ENCODE results near the gene SPEG.
A peak's percentile ranks its signal among the peaks of the same experiment; 100 is the strongest.
"Not testable (repeated sequence)": the region's sequence is repeated elsewhere in the genome, so short reads cannot be mapped to it uniquely, and the experiment has no call there.

Gene SPEG

GRCh38 chr2:219434718-219435525 lies at the start of gene SPEG:
TSS of gene SPEG (plus strand) at chr2:219434843. CDS start at chr2:219434978, 135 bp downstream.
- DNase-seq (ENCODE audit: low spot score), result no peak

GRCh38 chr2:219384859-219385258 lies 49.8 kb upstream of the SPEG start:
- DNase-seq (ENCODE audit: low spot score), result no peak

- DNase-seq (ENCODE audit: low spot score), result no peak
Measured at GRCh38 chr2:219385958-219386520, 48.6 kb upstream of the SPEG start.

- no peak for DNase-seq (ENCODE audit: low spot score)
Measured at GRCh38 chr2:219386532-219387280, 47.9 kb upstream of the SPEG start.

- DNase-seq (ENCODE audit: low spot score), result peak; percentile 76
Measured at GRCh38 chr2:219387306-219388120, 47.1 kb upstream of the SPEG start, which contains the start of gene DNPEP. TSS of gene DNPEP (minus strand) at chr2:219387912. CDS start at chr2:219387794, 118 bp downstream.

GRCh38 chr2:219388121-219388906 lies 46.3 kb upstream of the SPEG start:
- DNase-seq (ENCODE audit: low spot score), result peak; percentile 93

- DNase-seq (ENCODE audit: low spot score), result no peak
Measured at GRCh38 chr2:219388907-219389156, 45.8 kb upstream of the SPEG start.

- no peak for DNase-seq (ENCODE audit: low spot score)
Measured at GRCh38 chr2:219392754-219393153, 41.9 kb upstream of the SPEG start.

GRCh38 chr2:219395056-219395455 lies 39.6 kb upstream of the SPEG start:
- DNase-seq (ENCODE audit: low spot score), result not testable (repeated sequence)

GRCh38 chr2:219395609-219396008 lies 39.0 kb upstream of the SPEG start:
- no peak for DNase-seq (ENCODE audit: low spot score)

- no peak for DNase-seq (ENCODE audit: low spot score)
Measured at GRCh38 chr2:219396863-219397457, 37.7 kb upstream of the SPEG start.

- DNase-seq (ENCODE audit: low spot score), result peak; percentile 67
Measured at GRCh38 chr2:219398721-219399363, 35.8 kb upstream of the SPEG start.

GRCh38 chr2:219399716-219400478 lies 34.7 kb upstream of the SPEG start:
- no peak for DNase-seq (ENCODE audit: low spot score)

GRCh38 chr2:219400562-219400961 lies 34.1 kb upstream of the SPEG start:
- DNase-seq (ENCODE audit: low spot score), result no peak

GRCh38 chr2:219401606-219402005 lies 33.0 kb upstream of the SPEG start:
- no peak for DNase-seq (ENCODE audit: low spot score)

GRCh38 chr2:219402665-219403515 lies 31.8 kb upstream of the SPEG start:
- DNase-seq (ENCODE audit: low spot score), result peak; percentile 79

GRCh38 chr2:219403861-219404260 lies 30.8 kb upstream of the SPEG start:
- DNase-seq (ENCODE audit: low spot score), result no peak

GRCh38 chr2:219404291-219404910 lies 30.2 kb upstream of the SPEG start:
- DNase-seq (ENCODE audit: low spot score), result no peak
